Hepatocyte (in vitro differentiated cells): ENCODE results near the gene PNRC2. TPM values are rescaled to one million over a fixed set of nuclear protein-coding genes. Genes with fewer than 3 reads are reported as not detected.

Experiments
- DNase-seq: peaks from one replicate; pipeline ENCODE4 v3.0.0-alpha.2; 2016; ENCODE audit warnings: low spot score
- H2AFZ ChIP-seq: fragments of 200-600 bp; sonication (generic); 2 replicates; pipeline ENCODE4 v1.6.0; 2016; ENCODE audit warnings: antibody characterized with exemption, mild to moderate bottlenecking
- H3K27ac ChIP-seq: fragments of 200-600 bp; sonication (generic); 2 replicates; pipeline ENCODE4 v1.5.1; 2016; ENCODE audit warnings: mild to moderate bottlenecking
- H3K27me3 ChIP-seq: fragments of 200-600 bp; sonication (generic); 2 replicates; pipeline ENCODE4 v1.6.1; 2016
- H3K36me3 ChIP-seq: fragments of 200-600 bp; sonication (generic); replicated peaks from 2 replicates; pipeline ENCODE4 v1.5.1; 2016; ENCODE audit warnings: low read depth; ENCODE audit not compliant: insufficient read depth
- H3K4me1 ChIP-seq: fragments of 200-600 bp; sonication (generic); 2 replicates; pipeline ENCODE4 v1.5.1; 2016; ENCODE audit warnings: mild to moderate bottlenecking, moderate library complexity; ENCODE audit not compliant: insufficient read depth
- H3K4me2 ChIP-seq: fragments of 200-600 bp; sonication (generic); 2 replicates; pipeline ENCODE4 v1.6.0; 2016
- H3K4me3 ChIP-seq: fragments of 200-600 bp; sonication (generic); 2 replicates; pipeline ENCODE4 v1.5.1; 2016; ENCODE audit warnings: mild to moderate bottlenecking
- H3K79me2 ChIP-seq: fragments of 200-600 bp; sonication (generic); 2 replicates; pipeline ENCODE4 v1.6.0; 2017; ENCODE audit warnings: mild to moderate bottlenecking
- H3K9me2 ChIP-seq: fragments of 200-600 bp; sonication (generic); replicated peaks from 2 replicates; pipeline ENCODE4 v1.6.0; 2017; ENCODE audit warnings: mild to moderate bottlenecking; ENCODE audit not compliant: insufficient read depth
- H3K9me3 ChIP-seq: fragments of 200-600 bp; sonication (generic); 2 replicates; pipeline ENCODE4 v1.5.1; 2016; ENCODE audit warnings: low read depth, mild to moderate bottlenecking
- H4K20me1 ChIP-seq: fragments of 200-600 bp; sonication (generic); 2 replicates; pipeline ENCODE4 v1.6.0; 2016; ENCODE audit warnings: mild to moderate bottlenecking; ENCODE audit not compliant: insufficient read depth, poor library complexity, severe bottlenecking
- CTCF ChIP-seq: fragments of 200-600 bp; sonication (generic); IDR thresholded peaks from 2 replicates; pipeline ENCODE4 v1.5.1; 2016; ENCODE audit warnings: antibody characterized with exemption, mild to moderate bottlenecking; ENCODE audit not compliant: poor library complexity
- EZH2 ChIP-seq: fragments of 200-600 bp; sonication (generic); IDR thresholded peaks from 2 replicates; pipeline ENCODE4 v1.6.1; 2016; ENCODE audit warnings: antibody characterized with exemption, mild to moderate bottlenecking, borderline replicate concordance
- EZH2phosphoT487 ChIP-seq: fragments of 200-600 bp; sonication (generic); IDR thresholded peaks from one replicate; pipeline ENCODE4 v1.6.1; 2018; ENCODE audit warnings: antibody characterized with exemption, mild to moderate bottlenecking, low read depth, moderate library complexity; ENCODE audit not compliant: unreplicated experiment, severe bottlenecking
- WGBS: methylation state at CpG from one replicate; pipeline ENCODE4 v1.1.6; 2016; ENCODE audit warnings: low lambda C conversion rate; ENCODE audit errors: missing lambda C conversion rate; 5-methylcytosine and 5-hydroxymethylcytosine counted together
- polyA plus RNA-seq: library from polyadenylated mRNA; unstranded; fragments of >200 nt; fragmentation: Nextera tagmentation; extraction: Ambion mirVana; gene quantifications from 2 replicates; pipeline ENCODE4 v1.2.1, GENCODE V29; 2016
- total RNA-seq: library from RNA; depleted of rRNA; stranded (reverse); fragments of >200 nt; gene quantifications from 2 replicates; pipeline ENCODE4 v1.2.3, GENCODE V29; 2014

The PNRC2 gene
- total and polyA plus RNA-seq, 2 experiments from 2014 or later = 65.8 to 107 TPM

DNA sequence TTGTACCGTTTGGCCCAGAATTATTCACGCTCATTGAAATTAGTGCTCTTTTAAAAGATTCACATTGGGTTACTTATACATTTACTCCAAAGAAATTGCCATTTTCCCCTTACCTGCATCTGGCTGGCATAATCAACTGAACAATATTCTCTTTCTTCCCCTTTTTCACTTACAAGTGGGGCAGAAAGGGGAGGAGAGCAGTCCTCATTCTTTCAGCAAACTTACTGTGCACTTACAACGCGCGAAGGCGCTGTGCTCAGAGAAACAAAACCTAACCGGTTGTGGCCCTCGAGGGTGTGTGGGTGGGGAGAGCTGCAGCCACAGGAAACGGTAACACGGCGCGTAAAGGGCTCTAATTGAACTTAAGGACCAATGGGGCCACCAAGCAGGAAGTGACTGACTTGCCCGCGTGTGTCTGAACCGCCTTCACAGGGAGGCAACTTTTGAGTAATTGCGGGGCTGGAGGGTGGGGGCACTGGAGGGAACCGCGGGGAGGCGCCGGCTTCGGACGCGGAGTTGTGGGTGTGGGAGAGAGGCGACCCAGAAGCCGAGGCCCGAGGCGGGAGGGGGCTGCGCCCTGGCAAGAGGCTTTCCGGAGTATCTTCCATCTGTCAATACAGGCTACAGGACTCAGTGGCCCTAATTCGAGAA lies 693 bp upstream of the PNRC2 start:
- no peaks in the 10 kb centered on the region for H3K27me3 ChIP-seq
- peak overlapping the region; percentile 93 for H3K27ac ChIP-seq
- DNase-seq = peak; percentile 92
- peak overlapping the region; percentile 38 for H3K4me3 ChIP-seq
- no peaks in the 10 kb centered on the region for H3K4me1 ChIP-seq
- peak overlapping the region; percentile 81 for H3K4me2 ChIP-seq
- H3K36me3 ChIP-seq = no peaks in the 10 kb centered on the region
- 7% methylated on average over 26 of the region's 30 CpGs for whole genome bisulfite sequencing
- TF ChIP-seq EZH2phosphoT487 = no peak
- TF ChIP-seq EZH2 = no peak
- peak; percentile 48 for TF ChIP-seq CTCF
- H4K20me1 ChIP-seq = peaks cover 8% of the 10 kb centered on the region
- peak overlapping the region; percentile 47 for H2AFZ ChIP-seq
- H3K79me2 ChIP-seq = peaks cover 22% of the 10 kb centered on the region
- no peaks in the 10 kb centered on the region for H3K9me2 ChIP-seq
- H3K9me3 ChIP-seq = no peaks in the 10 kb centered on the region

- peaks cover 10% of the 10 kb centered on the region for H4K20me1 ChIP-seq
- H3K9me2 ChIP-seq = no peaks in the 10 kb centered on the region
- H3K27me3 ChIP-seq = no peaks in the 10 kb centered on the region
- no peaks in the 10 kb centered on the region for H3K9me3 ChIP-seq
- H2AFZ ChIP-seq = peak overlapping the region; percentile 10
- no peaks in the 10 kb centered on the region for H3K4me1 ChIP-seq
- peak overlapping the region; percentile 76 for H3K4me3 ChIP-seq
- TF ChIP-seq EZH2 (no peak), EZH2phosphoT487 (no peak), CTCF (no peak)
- H3K36me3 ChIP-seq = no peaks in the 10 kb centered on the region
- peak; percentile 27 for DNase-seq
- peaks cover 22% of the 10 kb centered on the region for H3K79me2 ChIP-seq
- H3K4me2 ChIP-seq = peak overlapping the region; percentile 84
- H3K27ac ChIP-seq = peak overlapping the region; percentile 98
- WGBS = under 1% methylated on average over 15 of the region's 15 CpGs
Observed at GRCh38 chr1:23960291-23961020, 828 bp downstream of the PNRC2 start.

DNA sequence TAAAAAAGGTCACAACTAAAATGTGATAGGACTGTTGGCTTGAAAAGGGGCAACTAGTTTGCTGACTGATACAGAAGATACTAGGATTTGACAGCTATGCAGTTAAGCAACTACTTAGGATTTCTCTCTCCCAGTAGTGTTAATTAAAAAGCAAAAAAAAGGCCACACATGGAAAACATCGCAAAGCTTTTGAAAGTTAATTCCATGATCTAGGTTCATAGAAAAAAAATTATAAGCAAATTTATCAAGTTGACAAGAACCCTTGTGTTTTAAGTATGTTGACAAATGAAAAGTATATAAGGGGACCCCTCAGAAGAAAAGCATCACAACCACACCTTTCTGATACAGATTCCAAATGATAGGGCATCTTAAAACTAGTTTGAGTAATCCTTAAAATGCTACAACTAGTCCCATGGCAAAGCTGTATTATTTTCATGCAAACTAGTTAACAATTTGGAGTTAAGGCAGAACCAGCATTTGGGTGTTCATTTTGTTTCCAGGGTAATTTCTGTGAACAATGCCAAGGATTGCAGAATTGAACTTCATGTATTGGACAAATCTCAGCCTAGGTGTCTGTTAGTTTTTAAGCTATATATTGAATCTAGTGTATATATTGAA lies 4.1 kb downstream of the PNRC2 start:
- DNase-seq = no peak
- H3K9me3 ChIP-seq = no peaks in the 10 kb centered on the region
- H3K27ac ChIP-seq = peak overlapping the region; percentile 72
- H3K4me3 ChIP-seq = no peak overlapping the region
- H4K20me1 ChIP-seq = peaks cover 10% of the 10 kb centered on the region
- no peaks in the 10 kb centered on the region for H3K9me2 ChIP-seq
- H3K4me1 ChIP-seq = no peaks in the 10 kb centered on the region
- TF ChIP-seq EZH2phosphoT487 (no peak), EZH2 (no peak), CTCF (no peak)
- H3K79me2 ChIP-seq = peaks cover 48% of the 10 kb centered on the region
- H3K27me3 ChIP-seq = no peaks in the 10 kb centered on the region
- no peak overlapping the region for H3K4me2 ChIP-seq
- 100% methylated on average over 1 of the region's 1 CpG for WGBS
- no peak overlapping the region for H2AFZ ChIP-seq
- no peaks in the 10 kb centered on the region for H3K36me3 ChIP-seq
